GM11168 (cell line): Measurements from ENCODE around the gene MAGEA2.
"Not testable (repeated sequence)": the region's sequence is repeated elsewhere in the genome, so short reads cannot be mapped to it uniquely, and the experiment has no call there.

Experiments used
- in situ Hi-C: fragments of 300-500 bp; cut with MboI; formaldehyde crosslinking; loops from one replicate; pipeline ENCODE4 v1.12.0; 2022; ENCODE audit warnings: low sequenced_read_pairs; ENCODE audit not compliant: unreplicated experiment

The MAGEA2 gene, protein sequence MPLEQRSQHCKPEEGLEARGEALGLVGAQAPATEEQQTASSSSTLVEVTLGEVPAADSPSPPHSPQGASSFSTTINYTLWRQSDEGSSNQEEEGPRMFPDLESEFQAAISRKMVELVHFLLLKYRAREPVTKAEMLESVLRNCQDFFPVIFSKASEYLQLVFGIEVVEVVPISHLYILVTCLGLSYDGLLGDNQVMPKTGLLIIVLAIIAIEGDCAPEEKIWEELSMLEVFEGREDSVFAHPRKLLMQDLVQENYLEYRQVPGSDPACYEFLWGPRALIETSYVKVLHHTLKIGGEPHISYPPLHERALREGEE

DNA sequence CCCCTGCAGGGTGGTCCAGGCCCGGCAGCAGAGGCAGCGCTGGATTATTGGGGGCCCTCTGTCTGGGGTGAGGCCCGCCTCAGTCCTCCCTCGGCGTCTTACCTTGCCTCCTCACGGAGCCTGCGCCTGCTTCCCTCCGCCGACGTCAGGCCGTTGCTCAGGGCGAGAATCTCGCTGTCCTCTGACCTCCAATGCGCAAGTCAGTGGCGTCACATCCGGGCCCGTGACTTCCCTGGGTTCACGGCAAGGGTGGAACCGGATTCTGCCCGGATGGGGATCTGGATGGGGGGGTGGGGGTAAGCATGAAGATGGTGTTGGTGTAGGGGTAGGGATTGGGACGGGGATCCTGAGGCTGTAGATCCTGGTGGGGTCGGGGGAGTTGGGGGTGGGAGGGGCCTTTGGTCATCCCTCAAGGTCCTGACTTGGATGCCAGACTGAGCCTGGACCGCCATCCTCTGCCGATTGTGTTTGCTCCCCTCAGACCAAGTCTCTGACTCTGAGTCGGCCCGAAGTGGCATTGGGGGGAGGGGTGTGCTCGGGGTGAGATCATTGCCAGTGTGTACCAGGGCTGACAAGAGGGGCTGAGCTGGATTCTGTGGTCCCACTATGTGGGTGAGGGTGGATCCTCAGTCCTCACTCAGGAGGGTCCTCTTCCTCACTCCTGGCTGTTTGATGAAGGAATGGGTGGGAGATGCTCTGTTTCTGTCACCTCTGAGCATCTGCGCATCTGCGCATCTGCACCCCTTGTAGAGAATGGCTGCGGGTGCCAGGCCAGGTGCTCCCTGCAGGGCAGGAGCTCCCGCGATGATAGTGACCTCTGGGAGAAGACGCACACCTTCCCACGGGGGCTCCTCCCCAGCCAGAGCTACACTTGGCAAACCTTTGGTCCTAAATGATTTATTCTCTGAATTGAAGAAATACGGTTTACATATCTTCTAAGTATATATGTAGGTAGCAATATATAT is at the start of gene MAGEA2:
MAGEA2 (minus strand) TSS at position 157 of the 965 bp plus-strand sequence. CDS start 2,479 bp downstream, outside the sequence.
- in situ Hi-C loops = not testable (repeated sequence)

- in situ Hi-C loops = no loop called here
These were observed 45.3 kb upstream of the MAGEA2 start for GRCh38 chrX:152798945-152799344.

- in situ Hi-C loops = not testable (repeated sequence)
These were observed 33.4 kb upstream of the MAGEA2 start for GRCh38 chrX:152787062-152787461.

GRCh38 chrX:152769549-152770289 is 16.1 kb upstream of the MAGEA2 start, which contains the start of gene MAGEA6:
Gene MAGEA6 (minus strand): TSS chrX:152769689. CDS start chrX:152767650, 2,039 bp downstream.
- in situ Hi-C loops = not testable (repeated sequence)

GRCh38 chrX:152766562-152766961 is 12.9 kb upstream of the MAGEA2 start:
- in situ Hi-C loops = not testable (repeated sequence)

- in situ Hi-C loops = not testable (repeated sequence)
These were observed 7.9 kb upstream of the MAGEA2 start for GRCh38 chrX:152761582-152761981.

GRCh38 chrX:152759544-152759943 is 5.9 kb upstream of the MAGEA2 start:
- in situ Hi-C loops = not testable (repeated sequence)

DNA sequence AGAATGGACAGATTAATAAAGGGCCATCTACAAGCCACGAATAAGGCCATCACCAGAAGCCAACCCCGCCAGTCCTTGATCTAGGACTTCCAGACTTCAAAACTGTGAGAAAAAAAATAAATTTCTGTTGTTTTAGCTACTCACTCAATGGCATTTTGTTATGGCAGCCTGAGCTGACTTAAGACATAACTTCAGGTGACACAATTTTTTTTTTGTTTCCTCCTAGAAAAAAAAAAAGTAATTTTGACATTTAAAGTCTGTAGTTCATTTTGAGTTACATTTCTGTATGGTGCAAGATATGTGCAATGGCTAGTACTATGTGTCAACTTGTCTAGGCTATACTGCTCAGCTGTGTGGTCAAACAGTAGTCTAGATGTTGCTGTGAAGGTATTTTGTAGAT is 5.3 kb upstream of the MAGEA2 start, which contains the start of gene CSAG3:
CSAG3 (plus strand) TSS at position 301 of the 400 bp plus-strand sequence.
- in situ Hi-C loops = not testable (repeated sequence)

DNA sequence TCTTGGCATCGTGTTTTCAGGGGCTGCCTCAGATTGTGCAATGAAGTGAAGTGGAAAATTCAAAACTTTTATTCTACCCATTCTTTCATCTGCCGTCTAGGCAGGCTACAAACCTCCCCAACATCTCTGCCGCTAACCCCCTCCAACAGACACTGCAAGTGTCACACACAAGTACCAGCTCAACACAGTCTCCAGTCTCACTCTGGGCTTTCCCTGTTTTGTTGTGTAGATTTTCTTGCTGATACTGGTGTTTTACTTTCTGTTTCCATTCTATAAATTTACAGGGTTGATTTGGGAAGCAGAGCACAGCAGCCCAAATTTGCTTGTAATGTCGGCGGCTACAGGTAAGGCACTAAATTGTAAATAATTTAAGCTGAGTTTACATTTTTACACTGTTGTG is 1.2 kb upstream of the MAGEA2 start:
- in situ Hi-C loops = not testable (repeated sequence)

- in situ Hi-C loops = no loop called here
These were observed 15.1 kb downstream of the MAGEA2 start for GRCh38 chrX:152738560-152738959.

DNA sequence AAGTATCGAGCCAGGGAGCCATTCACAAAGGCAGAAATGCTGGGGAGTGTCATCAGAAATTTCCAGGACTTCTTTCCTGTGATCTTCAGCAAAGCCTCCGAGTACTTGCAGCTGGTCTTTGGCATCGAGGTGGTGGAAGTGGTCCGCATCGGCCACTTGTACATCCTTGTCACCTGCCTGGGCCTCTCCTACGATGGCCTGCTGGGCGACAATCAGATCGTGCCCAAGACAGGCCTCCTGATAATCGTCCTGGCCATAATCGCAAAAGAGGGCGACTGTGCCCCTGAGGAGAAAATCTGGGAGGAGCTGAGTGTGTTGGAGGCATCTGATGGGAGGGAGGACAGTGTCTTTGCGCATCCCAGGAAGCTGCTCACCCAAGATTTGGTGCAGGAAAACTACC is 17.1 kb downstream of the MAGEA2 start:
- in situ Hi-C loops = not testable (repeated sequence)

DNA sequence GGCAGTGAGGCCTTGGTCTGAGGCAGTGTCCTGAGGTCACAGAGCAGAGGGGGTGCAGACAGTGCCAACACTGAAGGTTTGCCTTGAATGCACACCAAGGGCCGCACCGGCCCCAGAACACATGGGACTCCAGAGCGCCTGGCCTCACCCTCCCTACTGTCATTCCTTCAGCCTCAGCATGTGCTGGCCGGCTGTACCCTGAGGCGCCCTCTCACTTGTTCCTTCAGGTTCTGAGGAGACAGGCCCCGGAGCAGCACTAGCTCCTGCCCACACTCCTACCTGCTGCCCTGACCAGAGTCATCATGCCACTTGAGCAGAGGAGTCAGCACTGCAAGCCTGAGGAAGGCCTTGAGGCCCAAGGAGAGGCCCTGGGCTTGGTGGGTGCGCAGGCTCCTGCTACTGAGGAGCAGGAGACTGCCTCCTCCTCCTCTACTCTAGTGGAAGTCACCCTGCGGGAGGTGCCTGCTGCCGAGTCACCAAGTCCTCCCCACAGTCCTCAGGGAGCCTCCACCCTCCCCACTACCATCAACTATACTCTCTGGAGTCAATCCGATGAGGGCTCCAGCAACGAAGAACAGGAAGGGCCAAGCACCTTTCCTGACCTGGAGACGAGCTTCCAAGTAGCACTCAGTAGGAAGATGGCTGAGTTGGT is 17.7 kb downstream of the MAGEA2 start:
- in situ Hi-C loops = no loop called here

GRCh38 chrX:152735101-152735500 is 18.5 kb downstream of the MAGEA2 start:
- in situ Hi-C loops = no loop called here

DNA sequence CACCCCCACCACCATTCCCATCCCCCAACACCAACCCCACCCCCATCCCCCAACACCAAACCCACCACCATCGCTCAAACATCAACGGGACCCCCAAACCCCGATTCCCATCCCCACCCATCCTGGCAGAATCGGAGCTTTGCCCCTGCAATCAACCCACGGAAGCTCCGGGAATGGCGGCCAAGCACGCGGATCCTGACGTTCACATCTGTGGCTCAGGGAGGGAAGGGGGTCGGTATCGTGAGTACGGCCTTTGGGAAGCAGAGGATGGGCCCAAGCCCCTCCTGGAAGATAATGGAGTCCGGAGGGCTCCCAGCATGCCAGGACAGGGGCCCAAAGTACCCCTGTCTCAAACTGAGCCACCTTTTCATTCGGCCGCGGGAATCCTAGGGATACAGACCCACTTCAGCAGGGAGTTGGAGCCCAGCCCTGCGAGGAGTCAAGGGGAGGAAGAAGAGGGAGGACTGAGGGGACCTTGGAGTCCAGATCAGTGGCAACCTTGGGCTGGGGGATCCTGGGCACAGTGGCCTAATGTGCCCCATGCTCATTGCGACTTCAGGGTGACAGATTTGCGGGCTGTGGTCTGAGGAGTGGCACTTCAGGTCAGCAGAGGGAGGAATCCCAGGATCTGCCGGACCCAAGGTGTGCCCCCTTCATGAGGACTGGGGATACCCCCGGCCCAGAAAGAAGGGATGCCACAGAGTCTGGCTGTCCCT is 19.3 kb downstream of the MAGEA2 start:
- in situ Hi-C loops = not testable (repeated sequence)

DNA sequence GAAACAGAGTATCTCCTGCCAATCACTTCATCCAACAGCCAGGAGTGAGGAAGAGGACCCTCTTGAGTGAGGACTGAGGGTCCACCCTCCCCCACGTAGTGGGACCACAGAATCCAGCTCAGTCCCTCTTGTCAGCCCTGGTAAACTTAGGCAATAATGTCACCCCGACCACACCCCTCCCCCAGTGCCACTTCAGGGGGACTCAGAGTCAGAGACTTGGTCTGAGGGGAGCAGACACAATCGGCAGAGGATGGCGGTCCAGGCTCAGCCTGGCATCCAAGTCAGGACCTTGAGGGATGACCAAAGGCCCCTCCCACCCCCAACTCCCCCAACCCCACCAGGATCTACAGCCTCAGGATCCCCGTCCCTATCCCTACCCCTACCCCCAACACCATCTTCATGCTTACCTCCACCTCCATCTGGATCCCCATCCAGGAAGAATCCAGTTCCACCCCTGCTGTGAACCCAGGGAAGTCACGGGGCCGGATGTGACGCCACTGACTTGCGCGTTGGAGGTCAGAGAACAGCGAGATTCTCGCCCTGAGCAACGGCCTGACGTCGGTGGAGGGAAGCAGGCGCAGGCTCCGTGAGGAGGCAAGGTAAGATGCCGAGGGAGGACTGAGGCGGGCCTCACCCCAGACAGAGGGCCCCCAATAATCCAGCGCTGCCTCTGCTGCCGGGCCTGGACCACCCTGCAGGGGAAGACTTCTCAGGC is 20.2 kb downstream of the MAGEA2 start, which contains the start of the genes CSAG1 and MAGEA12:
CSAG1 (minus strand) TSS at position 461 of the 715 bp plus-strand sequence. CDS start 1,261 bp downstream, outside the sequence.
MAGEA12 (plus strand) TSS at position 497 of the 715 bp plus-strand sequence. CDS start 2,405 bp downstream, outside the sequence.
- in situ Hi-C loops = no loop called here

DNA sequence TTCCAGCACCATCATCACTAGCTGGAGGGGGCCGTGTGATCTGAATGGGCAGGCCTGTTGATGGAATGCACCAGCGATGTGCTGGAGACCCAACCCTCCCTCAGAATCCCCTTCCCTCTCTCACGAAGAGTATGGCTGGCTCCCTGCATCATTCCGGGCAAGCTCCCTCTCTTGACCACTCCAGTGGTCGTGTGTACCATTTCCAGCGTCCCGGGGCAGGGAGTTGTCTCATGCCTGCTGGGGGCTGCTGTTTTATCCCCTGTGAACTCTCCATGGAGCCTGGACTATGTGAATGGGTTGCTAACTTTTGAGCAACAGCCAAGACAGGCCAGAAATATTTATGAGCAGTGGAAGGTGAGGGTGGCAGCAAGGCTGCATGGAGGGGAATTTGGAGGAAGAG is 28.2 kb downstream of the MAGEA2 start:
- in situ Hi-C loops = no loop called here

- in situ Hi-C loops = not testable (repeated sequence)
These were observed 39.5 kb downstream of the MAGEA2 start, which contains the start of gene MAGEA2B for GRCh38 chrX:152713815-152714787. Gene MAGEA2B (plus strand): TSS chrX:152714628. CDS start chrX:152717107, 2,479 bp downstream.
